COR-L47 (cell line): ENCODE measurements around the gene SPEF1.

Source experiments
- DNase-seq: peaks from one replicate; lab custom pipeline; 2025; lab: John Stamatoyannopoulos, UW

The SPEF1 gene

DNA sequence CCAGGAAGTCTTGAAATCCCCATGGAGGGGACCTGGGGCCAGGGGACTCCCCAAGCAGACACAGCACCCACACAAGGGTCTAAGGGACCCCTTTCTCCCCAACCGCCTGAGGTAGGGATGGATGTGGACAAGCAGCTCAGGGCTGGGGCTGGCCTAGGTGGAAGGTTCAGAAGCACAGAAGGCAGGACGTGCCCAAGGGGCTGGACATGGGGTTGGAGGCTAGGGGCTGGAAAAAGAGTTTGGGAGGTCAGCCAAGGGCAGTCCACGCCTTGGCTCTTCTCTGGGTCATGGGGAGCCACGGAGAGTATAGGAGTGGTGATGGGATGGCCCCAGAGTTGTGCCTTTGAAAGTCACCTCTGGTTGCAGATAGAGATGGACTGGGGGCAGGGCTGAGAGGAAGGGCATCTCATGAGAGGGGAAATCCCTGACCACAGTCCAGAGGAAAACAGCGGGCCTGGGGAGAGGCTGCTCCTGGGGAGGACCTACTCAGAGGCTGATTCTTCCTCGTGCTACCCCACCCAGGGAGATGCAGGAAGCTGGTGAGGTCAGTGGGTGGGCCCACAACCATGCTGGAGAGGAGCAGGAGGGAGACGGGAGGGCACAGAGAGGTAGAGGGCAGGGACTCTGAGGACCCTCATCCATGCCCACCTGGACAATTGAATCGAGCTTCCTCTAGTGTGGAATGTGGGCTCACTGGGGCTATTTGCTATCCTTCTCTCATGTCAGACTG lies 51.3 kb downstream of the SPEF1 start:
- DNase-seq = no peak

DNA sequence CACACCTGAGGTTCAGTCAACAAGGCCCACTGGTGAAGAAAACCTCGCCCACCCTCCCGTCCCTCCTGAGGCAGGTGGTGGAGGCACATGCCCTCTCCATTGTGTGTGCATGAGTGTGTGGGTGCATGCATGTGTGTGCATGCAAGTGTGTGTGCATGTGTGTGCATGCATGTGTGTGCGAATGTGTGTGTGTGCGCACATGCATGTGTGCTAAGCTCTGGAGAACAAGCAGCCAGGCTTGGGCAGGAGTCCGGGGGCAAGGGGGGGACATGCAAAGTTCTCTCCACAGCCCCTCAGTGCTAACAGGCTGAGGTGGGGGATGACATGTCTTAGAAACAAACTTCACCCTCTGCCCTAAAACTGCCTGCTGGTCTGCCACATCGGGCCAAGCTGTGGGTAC lies 51.9 kb downstream of the SPEF1 start:
- DNase-seq = no peak

DNA sequence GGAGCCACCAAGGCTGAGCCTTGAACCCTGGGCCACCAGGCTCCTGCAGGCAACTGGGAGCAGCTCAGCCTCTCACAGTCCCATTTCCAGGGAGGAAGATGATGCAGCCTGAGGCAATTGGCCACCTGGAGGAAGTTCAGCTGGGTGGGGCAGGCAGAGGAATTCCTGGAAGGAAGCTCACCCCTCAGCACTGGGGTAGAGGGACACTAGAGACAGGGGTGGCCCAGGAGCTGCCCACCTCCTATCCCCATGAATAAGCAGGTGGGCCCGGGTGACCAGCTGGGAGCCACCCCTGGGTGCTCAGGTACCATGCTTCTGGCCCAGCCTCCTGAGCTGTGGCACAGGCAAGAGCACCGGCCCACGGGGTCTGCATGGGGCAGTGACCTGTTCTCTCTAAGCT lies 52.4 kb downstream of the SPEF1 start:
- no peak for DNase-seq

DNA sequence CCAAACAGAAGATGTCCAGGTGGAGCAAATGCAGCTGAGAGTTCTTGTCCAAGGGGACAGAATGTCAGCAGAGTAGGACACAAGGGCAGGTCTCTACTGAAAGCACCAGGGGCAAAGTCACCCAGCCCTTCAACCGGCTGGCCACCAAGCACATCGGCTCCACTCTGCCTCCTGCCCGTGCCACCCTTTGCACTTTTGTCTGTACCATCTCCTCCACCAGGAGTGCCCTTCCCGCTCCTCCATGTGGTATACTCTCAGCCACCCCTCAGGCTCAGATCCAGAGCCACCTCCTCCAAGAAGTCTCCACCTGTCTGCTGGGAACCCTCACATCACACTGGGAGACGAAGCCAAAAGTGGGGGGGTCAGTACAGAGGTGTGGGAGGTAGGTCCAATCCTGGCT lies 52.9 kb downstream of the SPEF1 start:
- DNase-seq = no peak
